GM12874 (cell line): ENCODE results near the gene EXOC6B.

Experiments
- CTCF ChIP-seq: IDR thresholded peaks from 2 replicates; pipeline ENCODE4 v1.5.1; 2011; ENCODE audit warnings: low read depth, mild to moderate bottlenecking, control low read depth, low read length, moderate library complexity; ENCODE audit not compliant: insufficient read depth

EXOC6B gene

GRCh38 chr2:72681016-72681995, 144.5 kb downstream of the EXOC6B start:
- no peak for TF ChIP-seq CTCF

DNA sequence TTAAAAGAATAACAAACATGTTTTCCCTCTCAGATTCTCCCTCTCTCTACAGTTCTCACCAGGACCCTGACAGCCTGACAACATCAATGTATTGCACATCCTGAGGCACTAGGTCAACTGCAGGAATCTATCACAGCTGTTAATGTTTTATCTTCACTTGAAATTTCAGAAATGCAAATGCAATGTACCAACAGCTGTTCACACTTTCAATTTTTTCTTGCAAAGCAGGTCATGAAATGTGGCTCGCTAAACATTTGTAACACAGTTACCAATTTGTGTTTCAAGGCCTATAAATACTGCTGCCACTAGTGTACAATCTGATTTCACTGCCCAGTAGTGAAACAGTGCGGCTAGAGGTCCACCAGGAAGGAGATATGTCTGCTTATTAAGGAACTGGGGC, 147.8 kb downstream of the EXOC6B start:
- TF ChIP-seq CTCF: no peak

DNA sequence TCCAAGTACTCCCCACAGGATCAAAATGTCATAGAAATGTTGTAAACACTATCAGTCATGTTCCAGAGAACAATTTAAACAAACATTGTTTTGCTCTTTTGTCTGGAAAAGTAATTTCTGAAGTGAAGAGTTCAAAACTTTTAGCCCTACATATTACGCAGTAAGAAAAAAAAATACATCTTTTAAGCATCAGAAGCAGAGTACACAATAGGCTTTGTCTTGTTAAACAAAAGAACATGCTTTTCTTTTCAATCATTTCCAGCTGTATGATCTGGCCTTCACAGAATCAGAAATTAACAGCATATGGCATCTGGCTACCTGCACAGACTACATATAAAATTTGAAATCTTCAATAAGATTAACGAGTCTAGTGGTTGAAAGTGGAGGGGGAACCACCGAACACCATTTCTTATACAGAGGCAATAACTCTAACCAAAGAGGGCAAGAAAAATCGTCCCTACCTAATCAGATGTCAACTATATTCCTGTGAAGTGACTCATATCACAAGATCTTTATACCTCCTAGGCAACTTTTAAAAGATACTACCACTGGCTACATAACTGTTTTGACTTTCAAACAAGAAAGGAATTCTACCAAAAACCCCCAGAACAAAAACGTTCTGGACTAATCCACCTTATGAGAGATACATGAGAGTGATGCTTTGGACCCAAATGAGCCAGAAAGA, 149.3 kb downstream of the EXOC6B start:
- no peak for TF ChIP-seq CTCF

DNA sequence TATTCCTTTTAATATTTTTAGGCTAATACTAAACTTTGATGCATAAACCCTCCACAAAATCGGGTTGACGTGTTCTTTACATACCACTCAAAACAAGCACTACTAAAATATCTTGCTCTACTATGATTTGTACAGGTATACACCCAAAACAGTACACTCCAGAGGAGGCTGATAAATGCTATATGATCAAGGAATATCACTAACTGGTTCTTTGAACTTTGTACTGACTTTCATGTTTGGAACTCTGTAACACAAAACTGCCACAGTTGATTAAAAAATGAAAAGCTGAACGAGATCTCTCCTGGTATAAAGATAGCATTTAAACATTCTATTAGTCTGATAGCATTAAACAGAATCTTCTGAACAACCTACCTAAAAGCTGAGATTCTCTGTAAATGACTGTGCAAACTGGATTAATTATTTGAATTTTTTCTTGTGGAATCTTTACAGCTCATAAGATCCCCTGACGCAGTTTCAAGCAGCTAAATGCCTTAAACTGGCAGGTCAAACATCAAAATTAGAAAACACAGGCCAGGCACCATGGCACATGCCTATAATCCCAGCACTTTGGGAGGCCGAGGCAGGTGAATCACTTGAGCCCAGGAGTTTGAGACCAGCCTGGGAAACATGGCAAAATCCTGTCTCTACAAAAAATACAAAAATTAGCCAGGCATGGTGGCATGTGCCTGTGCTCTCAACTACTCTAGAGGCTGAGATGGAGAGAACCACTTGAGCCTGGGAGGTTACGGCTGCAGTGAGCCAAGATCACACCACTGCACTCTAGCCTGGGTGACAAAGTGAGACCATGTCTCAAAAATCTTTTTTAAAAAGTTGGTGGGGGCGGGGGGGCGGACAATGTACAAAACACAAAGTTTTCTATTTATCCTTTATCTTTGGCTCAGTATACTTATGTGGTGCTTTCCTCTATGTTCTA, 150.6 kb downstream of the EXOC6B start:
- no peak for TF ChIP-seq CTCF

DNA sequence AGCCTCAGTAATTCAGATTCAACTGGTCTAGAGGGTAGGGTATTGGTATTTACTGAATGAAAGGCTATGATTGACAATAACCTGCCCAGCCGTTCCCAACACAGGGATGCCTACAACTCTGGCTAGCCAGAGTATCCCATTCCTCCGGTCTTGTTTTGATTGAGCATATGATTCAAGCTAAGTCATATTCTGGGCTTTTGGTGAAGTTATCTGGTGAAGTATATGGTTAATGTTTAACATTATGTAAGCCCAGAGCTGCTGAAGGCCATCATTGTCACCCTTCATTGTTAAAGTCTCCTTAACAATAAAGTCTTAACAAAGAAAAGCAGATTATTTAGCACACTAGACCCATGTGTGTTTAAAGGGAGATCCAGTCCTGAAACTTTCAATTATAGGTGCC, 152.6 kb downstream of the EXOC6B start:
- TF ChIP-seq CTCF: no peak

DNA sequence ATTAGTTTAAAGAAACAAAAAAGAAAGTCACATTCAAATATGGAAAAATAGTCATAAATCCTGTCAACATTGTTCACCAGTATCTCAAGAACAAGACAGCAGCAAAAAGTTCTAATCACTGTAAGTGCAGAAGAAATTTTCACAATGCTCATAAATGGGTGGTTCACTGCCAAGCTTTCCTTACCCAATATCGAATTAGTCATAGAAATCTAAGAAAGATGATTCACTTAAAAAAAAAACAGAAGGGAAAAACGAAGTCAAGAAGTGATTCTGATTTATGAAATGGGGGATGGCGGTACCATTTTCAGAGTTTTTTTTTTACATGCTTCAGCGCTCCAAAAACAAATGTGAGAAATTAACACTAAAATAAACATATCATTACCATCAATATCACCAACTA, 156.7 kb downstream of the EXOC6B start:
- no peak for TF ChIP-seq CTCF
